Spleen (tissue), 13 donors: ENCODE data around the gene ANP32D. TPM values are rescaled to one million over a fixed set of nuclear protein-coding genes. Genes with fewer than 3 reads are reported as not detected.
"Not testable (repeated sequence)": the region's sequence is repeated elsewhere in the genome, so short reads cannot be mapped to it uniquely, and the experiment has no call there.

ENCODE experiments used
- DNase-seq: peaks from one replicate; pipeline ENCODE4 v3.0.0-alpha.2; 2020
- H3K27ac ChIP-seq, 8 donors: fragments of 200-600 bp; sonication (generic) in 7 of 8; 1 replicate in 4 of 8; 2 replicates in 4 of 8; pipeline versions ENCODE4 v1.5.0 to v1.8.0; 2016 to 2021; ENCODE audit warnings: inconsistent platforms in 4 of 8, mild to moderate bottlenecking in 4 of 8, moderate library complexity in 1 of 8
- H3K27me3 ChIP-seq, 7 donors: fragments of 200-600 bp; sonication (generic) in 6 of 7; replicated peaks in 1 of 7; 1 replicate in 4 of 7; 2 replicates in 3 of 7; pipeline versions ENCODE4 v1.5.0 to v1.8.0; 2016 to 2021; ENCODE audit warnings: inconsistent platforms in 3 of 7, mild to moderate bottlenecking in 1 of 7
- H3K36me3 ChIP-seq, 6 donors: fragments of 200-600 bp; sonication (generic) in 5 of 6; 1 replicate in 4 of 6; 2 replicates in 2 of 6; pipeline versions ENCODE4 v1.5.0 to v1.8.0; 2016 to 2021; ENCODE audit warnings: inconsistent platforms in 2 of 6
- H3K4me1 ChIP-seq, 6 donors: fragments of 200-600 bp; sonication (generic) in 5 of 6; 1 replicate in 3 of 6; 2 replicates in 3 of 6; pipeline versions ENCODE4 v1.5.0 to v1.8.0; 2016 to 2021; ENCODE audit warnings: inconsistent platforms in 3 of 6
- H3K4me3 ChIP-seq, 8 donors: fragments of 200-600 bp; sonication (generic) in 7 of 8; 1 replicate in 4 of 8; 2 replicates in 4 of 8; pipeline versions ENCODE4 v1.5.0 to v1.8.0; 2016 to 2021; ENCODE audit warnings: inconsistent platforms in 4 of 8, mild to moderate bottlenecking in 4 of 8, moderate library complexity in 2 of 8
- H3K9me3 ChIP-seq, 8 donors: fragments of 200-600 bp; sonication (generic) in 7 of 8; 1 replicate in 4 of 8; 2 replicates in 4 of 8; pipeline versions ENCODE4 v1.5.0 to v1.8.0; 2016 to 2021; ENCODE audit warnings: inconsistent platforms in 4 of 8
- POLR2A ChIP-seq, 3 donors: fragments of 450-650 bp; IDR thresholded peaks; one replicate each; pipeline ENCODE4 v1.5.1; 2017; ENCODE audit warnings: antibody characterized with exemption in 3 of 3, mild to moderate bottlenecking in 1 of 3
- POLR2AphosphoS5 ChIP-seq, 3 donors: sonication (generic); formaldehyde crosslinking; IDR thresholded peaks; one replicate each; pipeline ENCODE4 v1.5.1; 2017; ENCODE audit warnings: antibody characterized with exemption in 3 of 3
- WGBS, 5 donors: extraction: QIAGEN DNeasy Blood & Tissue Kit in 3 of 5; methylation state at CpG; one replicate each; pipeline versions ENCODE4 v1.1.5 to v1.1.7; 2013 to 2018; 5-methylcytosine and 5-hydroxymethylcytosine counted together
- intact Hi-C: fragments of 100-400 bp; cut with DNase I; formaldehyde crosslinking; loops from one replicate; pipeline ENCODE4 v1.15.0; 2023; ENCODE audit warnings: low total_unique reads
- long read RNA-seq, 2 donors: transcript quantifications; one replicate each; lab custom pipeline, GENCODE V29; 2026
- polyA plus RNA-seq, 3 donors: library from polyadenylated mRNA; stranded (reverse); fragments of 200-250 nt; gene quantifications; one replicate each; pipeline ENCODE4 v1.2.1, GENCODE V29; 2013
- total RNA-seq, 7 donors: library from RNA; depleted of rRNA in 3 of 7; stranded (reverse); fragments of >200 nt in 3 of 7; fragmentation: NEBNext Ultra II Directional in 4 of 7; extraction: Animal tissue kit (Norgen Biotek cat#: 25700) in 4 of 7; gene quantifications; one replicate each; pipeline versions ENCODE4 v1.1.0 to v1.2.1, GENCODE V29; 2016 to 2021
- TF ChIP-seq, protein P1 (sequence below), 11 experiments: fragments of 200-600 bp in 7 of 11; fragments of 450-650 bp in 4 of 11; sonication (generic) in 4 of 11; IDR thresholded peaks in 8 of 11; conservative IDR thresholded peaks in 3 of 11; 1 replicate in 7 of 11; 2 replicates in 4 of 11; pipeline versions ENCODE4 v1.4.0 to v1.8.0; 2016 to 2021; ENCODE audit warnings: antibody characterized with exemption in 11 of 11, inconsistent platforms in 4 of 11, mild to moderate bottlenecking in 1 of 11
- donor health status: healthy with polysubstance abuse.
- donor health status: DM: no; HTN: no; CAD: no; lungs with moderate emphysema.
- donor health status: DM: no; HTN: no; CAD: no.
- donor health status: Bipolar disorder and iron deficiency.
- donor health status: healthy.
- donor health status: DM: no; HTN: no; CAD: no.
- donor health status: DM: yes; HTN: yes; CAD: no.

ANP32D gene
- total RNA-seq (under 1 TPM in 1 of 7 donors, not detected in 6; 0.52 TPM), polyA plus RNA-seq (not detected)
- long read RNA-seq, donor 1 = 0 reads
- long read RNA-seq, donor 2 = 0 reads

- TF ChIP-seq POLR2AphosphoS5 (IDR thresholded peaks at IDR 0.05) (no peak), POLR2A (IDR thresholded peaks at IDR 0.05) (no peak)
- TF ChIP-seq, protein P1, sequence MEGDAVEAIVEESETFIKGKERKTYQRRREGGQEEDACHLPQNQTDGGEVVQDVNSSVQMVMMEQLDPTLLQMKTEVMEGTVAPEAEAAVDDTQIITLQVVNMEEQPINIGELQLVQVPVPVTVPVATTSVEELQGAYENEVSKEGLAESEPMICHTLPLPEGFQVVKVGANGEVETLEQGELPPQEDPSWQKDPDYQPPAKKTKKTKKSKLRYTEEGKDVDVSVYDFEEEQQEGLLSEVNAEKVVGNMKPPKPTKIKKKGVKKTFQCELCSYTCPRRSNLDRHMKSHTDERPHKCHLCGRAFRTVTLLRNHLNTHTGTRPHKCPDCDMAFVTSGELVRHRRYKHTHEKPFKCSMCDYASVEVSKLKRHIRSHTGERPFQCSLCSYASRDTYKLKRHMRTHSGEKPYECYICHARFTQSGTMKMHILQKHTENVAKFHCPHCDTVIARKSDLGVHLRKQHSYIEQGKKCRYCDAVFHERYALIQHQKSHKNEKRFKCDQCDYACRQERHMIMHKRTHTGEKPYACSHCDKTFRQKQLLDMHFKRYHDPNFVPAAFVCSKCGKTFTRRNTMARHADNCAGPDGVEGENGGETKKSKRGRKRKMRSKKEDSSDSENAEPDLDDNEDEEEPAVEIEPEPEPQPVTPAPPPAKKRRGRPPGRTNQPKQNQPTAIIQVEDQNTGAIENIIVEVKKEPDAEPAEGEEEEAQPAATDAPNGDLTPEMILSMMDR (IDR thresholded peaks at IDR 0.05 in 8 of 11, conservative IDR thresholded peaks at IDR 0.05 in 3 of 11) = no peak
- Histone ChIP-seq H3K9me3 (peaks cover 0 to 52% (median 43%) of the 10 kb centered on the region in 8 donors), H3K4me3 (no peak within 1 kb of the TSS), H3K4me1 (no peaks in the 10 kb centered on the region), H3K27ac (no peak within 1 kb of the TSS), H3K27me3 (peaks cover 0 to 4% (median 0%) of the 10 kb centered on the region in 7 donors), H3K36me3 (no peaks in the 10 kb centered on the region)
- DNase-seq = no peak
- intact Hi-C loops = no loop called here
- 90 to 98% (median 94%) methylated on average over 7 of the region's 7 CpGs for WGBS, 5 donors
These were observed at the start of gene ANP32D for GRCh38 chr12:48472259-48472658. ANP32D (plus strand) TSS chr12:48472559; CDS start chr12:48472665, 106 bp downstream.

- TF ChIP-seq POLR2AphosphoS5 (IDR thresholded peaks at IDR 0.05) (no peak), POLR2A (IDR thresholded peaks at IDR 0.05) (no peak)
- TF ChIP-seq, protein P1 (IDR thresholded peaks at IDR 0.05 in 8 of 11, conservative IDR thresholded peaks at IDR 0.05 in 3 of 11) = no peak
- H3K4me1 ChIP-seq = peaks cover 0 to 17% (median 3%) of the 10 kb centered on the region in 6 donors
- intact Hi-C loops = no loop called here
- H3K27me3 ChIP-seq = peaks cover 0 to 5% (median 0%) of the 10 kb centered on the region in 7 donors
- no peaks in the 10 kb centered on the region for H3K9me3 ChIP-seq
- no peak overlapping the region for H3K4me3 ChIP-seq
- DNase-seq = no peak
- H3K27ac ChIP-seq = no peak overlapping the region
- no peaks in the 10 kb centered on the region for H3K36me3 ChIP-seq
- WGBS, 5 donors = 34 to 53% (median 50%) methylated on average over 3 of the region's 3 CpGs
These were observed 49.2 kb upstream of the ANP32D start for GRCh38 chr12:48423171-48423570.

- no peak for TF ChIP-seq POLR2AphosphoS5 (IDR thresholded peaks at IDR 0.05)
- Histone ChIP-seq H3K4me3 (no peak overlapping the region), H3K36me3 (no peaks in the 10 kb centered on the region), H3K9me3 (no peaks in the 10 kb centered on the region), H3K27me3 (no peaks in the 10 kb centered on the region), H3K27ac (no peak overlapping the region), H3K4me1 (peaks cover 0 to 17% (median 3%) of the 10 kb centered on the region in 6 donors)
- intact Hi-C loops = no loop called here
- 63 to 78% (median 74%) methylated on average over 1 of the region's 1 CpG for WGBS, 5 donors
- DNase-seq = no peak
These were observed 47.7 kb upstream of the ANP32D start for GRCh38 chr12:48424644-48425043.

DNA sequence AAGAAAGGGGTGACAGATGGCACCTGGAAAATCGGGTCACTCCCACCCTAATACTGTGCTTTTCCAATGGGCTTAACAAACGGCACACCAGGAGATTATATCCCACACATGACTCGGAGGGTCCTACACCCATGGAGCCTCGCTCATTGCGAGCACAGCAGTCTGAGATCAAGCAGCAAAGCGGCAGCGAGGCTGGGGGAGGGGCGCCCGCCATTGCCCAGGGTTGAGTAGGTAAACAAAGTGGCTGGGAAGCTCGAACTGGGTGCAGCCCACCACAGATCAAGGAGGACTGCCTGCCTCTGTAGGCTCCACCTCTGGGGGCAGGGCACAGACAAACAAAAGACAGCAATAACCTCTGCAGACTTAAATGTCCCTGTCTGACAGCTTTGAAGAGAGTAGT is 38.3 kb upstream of the ANP32D start:
- H3K36me3 ChIP-seq, intact Hi-C loops, H3K4me1 ChIP-seq, H3K27ac ChIP-seq, H3K27me3 ChIP-seq, DNase-seq, H3K4me3 ChIP-seq, H3K9me3 ChIP-seq: not testable (repeated sequence)
- WGBS, 5 donors = 55 to 91% (median 90%) methylated on average over 2 to 10 of the region's 10 CpGs

DNA sequence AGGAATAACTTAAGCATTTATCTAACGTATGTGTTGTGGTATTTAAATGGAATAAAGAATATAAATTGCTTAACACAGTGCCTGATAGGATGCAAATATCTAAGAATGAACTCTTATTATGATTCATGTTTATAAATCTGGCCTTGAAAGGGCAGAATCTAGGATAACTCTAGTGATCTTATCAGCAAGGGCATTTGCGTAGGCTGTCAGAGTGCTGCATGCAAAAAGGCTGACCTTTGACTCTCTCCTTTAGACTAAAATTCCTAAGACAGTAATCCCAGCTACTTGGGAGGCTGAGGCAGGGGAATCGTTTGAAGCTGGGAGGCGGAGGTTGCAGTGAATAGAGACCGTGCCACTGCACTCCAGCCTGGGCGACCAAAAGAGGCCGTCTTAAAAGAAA is 31.3 kb upstream of the ANP32D start:
- H3K36me3 ChIP-seq = no peaks in the 10 kb centered on the region
- 54 to 70% (median 59%) methylated on average over 7 of the region's 7 CpGs for WGBS, 5 donors
- intact Hi-C loops = no loop called here
- TF ChIP-seq, protein P1 (IDR thresholded peaks at IDR 0.05 in 8 of 11, conservative IDR thresholded peaks at IDR 0.05 in 3 of 11) = no peak
- no peak for TF ChIP-seq POLR2A (IDR thresholded peaks at IDR 0.05)
- peak in 1 of 3 donors; percentile 21 for TF ChIP-seq POLR2AphosphoS5 (IDR thresholded peaks at IDR 0.05)
- no peaks in the 10 kb centered on the region for H3K9me3 ChIP-seq
- DNase-seq = no peak
- peak overlapping the region in 4 of 8 donors; percentile 6 to 37 (median 20) for H3K27ac ChIP-seq
- no peaks in the 10 kb centered on the region for H3K27me3 ChIP-seq
- H3K4me1 ChIP-seq = peaks cover 3 to 24% (median 15%) of the 10 kb centered on the region in 6 donors
- no peak overlapping the region for H3K4me3 ChIP-seq
